GM12878 (cell line): ENCODE results near the gene DSTYK. TPM values are rescaled to one million over a fixed set of nuclear protein-coding genes. Genes with fewer than 3 reads are reported as not detected.
A peak's percentile ranks its signal among the peaks of the same experiment; 100 is the strongest.

ENCODE experiments used
- ATAC-seq: fragments of 200-7000 bp; cut with Tn5 transposase; 3 replicates; pipeline ENCODE4 v1.9.1; 2020; ENCODE audit warnings: mild to moderate bottlenecking, moderate library complexity
- BruUV-seq: library from RNA; stranded (reverse); fragments of 400-500 nt; replicated peaks from 2 replicates; lab custom pipeline; 2021; lab: Mats Ljungman, UMichigan
- CTCF ChIA-PET: fragments of 300-600 bp; sonication (Branson Sonifier 250); formaldehyde crosslinking; extraction: SDS; loops from one replicate; lab custom pipeline; 2021; ENCODE audit warnings: inconsistent platforms; lab: Yijun Ruan, JAX
- POLR2A ChIA-PET: fragments of 350-600 bp; formaldehyde crosslinking; extraction: SDS; loops from one replicate; lab custom pipeline; 2021; ENCODE audit warnings: inconsistent platforms; lab: Charles Lee
- RAD21 ChIA-PET: fragments of 300-600 bp; sonication (Branson Sonifier 250); formaldehyde crosslinking; loops from one replicate; lab custom pipeline; 2023; ENCODE audit warnings: antibody characterized with exemption; ENCODE audit not compliant: unreplicated experiment; lab: Charles Lee
- SMC1A ChIA-PET: fragments of 300-600 bp; sonication (Branson Sonifier 250); formaldehyde crosslinking; loops from one replicate; lab custom pipeline; 2023; ENCODE audit not compliant: unreplicated experiment, uncharacterized antibody; lab: Charles Lee
- DNase-seq: peaks from one replicate; pipeline ENCODE4 v3.0.0-alpha.2; 2011; ENCODE audit warnings: low read depth, low spot score
- FAIRE-seq: peaks from 3 replicates; lab custom pipeline; 2011; peaks lifted over from hg19 to GRCh38; lab: Jason Lieb, UNC
- H2AFZ ChIP-seq: 2 replicates; pipeline ENCODE4 v1.6.0; 2011; ENCODE audit warnings: low read depth, low read length, control low read depth; ENCODE audit not compliant: control insufficient read depth
- H3K27ac ChIP-seq: 2 replicates; pipeline ENCODE4 v1.5.1; 2011; ENCODE audit warnings: control low read depth; ENCODE audit not compliant: control insufficient read depth, insufficient read depth
- H3K27me3 ChIP-seq, 2 experiments: replicated peaks in 1 of 2; 2 replicates each; pipeline versions ENCODE4 v1.6.0 to v1.6.1; 2011; ENCODE audit warnings: low read length in 1 of 2; ENCODE audit not compliant: control insufficient read depth in 2 of 2, insufficient read depth in 2 of 2
- H3K36me3 ChIP-seq, 2 experiments: 2 replicates each; pipeline ENCODE4 v1.5.1; 2011; ENCODE audit warnings: low read length in 1 of 2; ENCODE audit not compliant: control insufficient read depth in 2 of 2, insufficient read depth in 2 of 2
- H3K4me1 ChIP-seq: 2 replicates; pipeline ENCODE4 v1.6.1; 2011; ENCODE audit warnings: mild to moderate bottlenecking, low read length, moderate library complexity, mixed read lengths; ENCODE audit not compliant: control insufficient read depth, insufficient read depth
- H3K4me2 ChIP-seq: 2 replicates; pipeline ENCODE4 v1.6.0; 2011; ENCODE audit warnings: control low read depth; ENCODE audit not compliant: control insufficient read depth, insufficient read depth
- H3K4me3 ChIP-seq: fragments of 200-600 bp; sonication (generic); 2 replicates; pipeline ENCODE4 v1.5.1; 2016
- H3K79me2 ChIP-seq: 2 replicates; pipeline ENCODE4 v1.6.0; 2011; ENCODE audit warnings: low read length; ENCODE audit not compliant: control insufficient read depth, insufficient read depth
- H3K9ac ChIP-seq: 2 replicates; pipeline ENCODE4 v1.8.0; 2011; ENCODE audit warnings: low read length, control low read depth, mixed read lengths; ENCODE audit not compliant: control insufficient read depth, insufficient read depth
- H3K9me3 ChIP-seq: replicated peaks from 3 replicates; pipeline ENCODE4 v1.5.1; 2011; ENCODE audit warnings: mild to moderate bottlenecking, low read length; ENCODE audit not compliant: control insufficient read depth, insufficient read depth
- H4K20me1 ChIP-seq: 2 replicates; pipeline ENCODE4 v1.6.0; 2011; ENCODE audit not compliant: control insufficient read depth, insufficient read depth
- BMI1 ChIP-seq: fragments of 450-650 bp; IDR thresholded peaks from 2 replicates; pipeline ENCODE4 v1.6.1; 2016; ENCODE audit warnings: mild to moderate bottlenecking, moderate library complexity, borderline replicate concordance
- CHD4 ChIP-seq: fragments of 200-600 bp; sonication (generic); IDR thresholded peaks from 2 replicates; pipeline ENCODE4 v1.6.1; 2016; ENCODE audit warnings: mild to moderate bottlenecking
- CREM ChIP-seq: IDR thresholded peaks from 2 replicates; pipeline ENCODE4 v1.6.1; 2014; ENCODE audit warnings: antibody characterized with exemption, low read depth
- LARP7 ChIP-seq: fragments of 450-650 bp; IDR thresholded peaks from 2 replicates; pipeline ENCODE4 v1.6.1; 2017; ENCODE audit warnings: mild to moderate bottlenecking
- MAX ChIP-seq: IDR thresholded peaks from 2 replicates; pipeline ENCODE4 v1.6.1; 2012; ENCODE audit warnings: low read depth, low read length, improper control_type of control experiment
- MTA2 ChIP-seq: fragments of 450-650 bp; IDR thresholded peaks from 2 replicates; pipeline ENCODE4 v1.6.1; 2016; ENCODE audit warnings: low read depth, mild to moderate bottlenecking, moderate library complexity
- NR2C1 ChIP-seq: fragments of 450-650 bp; IDR thresholded peaks from 2 replicates; pipeline ENCODE4 v1.6.1; 2017; ENCODE audit warnings: antibody characterized with exemption, mild to moderate bottlenecking, moderate library complexity
- SPI1 ChIP-seq: IDR thresholded peaks from 2 replicates; pipeline ENCODE4 v1.6.1; 2011; ENCODE audit warnings: low read depth, mild to moderate bottlenecking, low read length, moderate library complexity, borderline replicate concordance; ENCODE audit not compliant: insufficient read depth
- YY1 ChIP-seq: IDR thresholded peaks from 2 replicates; pipeline ENCODE4 v1.6.1; 2011; ENCODE audit warnings: low read depth, mild to moderate bottlenecking, low read length
- WGBS: methylation state at CpG from one replicate; pipeline ENCODE4 v1.1.6; 2016; ENCODE audit warnings: low lambda C conversion rate; ENCODE audit not compliant: insufficient replicate concordance, insufficient coverage; ENCODE audit errors: missing lambda C conversion rate; 5-methylcytosine and 5-hydroxymethylcytosine counted together
- in situ Hi-C: fragments of 300-500 bp; cut with MboI; formaldehyde crosslinking; loops from 9 replicates; pipeline ENCODE4 v1.14.3; 2018; ENCODE audit warnings: mixed read lengths
- intact Hi-C: fragments of 100-400 bp; cut with micrococcal nuclease; formaldehyde crosslinking; loops from one replicate; pipeline ENCODE4 v1.14.2; 2022; ENCODE audit not compliant: unreplicated experiment
- polyA plus RNA-seq, 11 experiments: library from polyadenylated mRNA; depleted of rRNA in 4 of 11; unstranded in 6 of 11; stranded (reverse) in 5 of 11; fragments of >200 nt; fragmentation: Nextera tagmentation in 4 of 11; fragmentation: Illumina TruSeq in 1 of 11; extraction: Ambion mirVana in 4 of 11; extraction: Trizol in 1 of 11; gene quantifications; 1 replicate in 1 of 11; 2 replicates in 10 of 11; pipeline versions ENCODE4 v1.2.1 to v1.2.3, GENCODE V29; 2011 to 2016; ENCODE audit warnings: inconsistent platforms in 2 of 11, missing spikeins in 2 of 11, low read depth in 1 of 11
- total RNA-seq, 4 experiments: library from RNA; depleted of rRNA in 3 of 4; stranded (reverse); fragments of >200 nt in 3 of 4; fragmentation: Illumina TruSeq in 1 of 4; extraction: Trizol in 1 of 4; gene quantifications; 2 replicates each; pipeline versions ENCODE4 v1.2.1 to v1.2.3, GENCODE V29; 2013 to 2021
- TF ChIP-seq, protein P1 (sequence below): fragments of 450-650 bp; IDR thresholded peaks from 2 replicates; pipeline ENCODE4 v1.6.1; 2016; ENCODE audit warnings: mild to moderate bottlenecking

DSTYK gene
- total and polyA plus RNA-seq, 10 of the 15 experiments (the other 5 are each of a cell fraction or from before 2014, with no cell fraction given), result 2.7 to 5.5 (median 3.6) TPM

- TF ChIP-seq BMI1 (0 out of 2 replicates have a peak, but pooled peaks have one; percentile 44), CHD4 (no peak), MAX (0 out of 2 replicates have a peak, but pooled peaks have one; percentile 20), SPI1 (peak; percentile 80), YY1 (peak; percentile 93), LARP7 (peak; percentile 87)
- TF ChIP-seq, protein P1, sequence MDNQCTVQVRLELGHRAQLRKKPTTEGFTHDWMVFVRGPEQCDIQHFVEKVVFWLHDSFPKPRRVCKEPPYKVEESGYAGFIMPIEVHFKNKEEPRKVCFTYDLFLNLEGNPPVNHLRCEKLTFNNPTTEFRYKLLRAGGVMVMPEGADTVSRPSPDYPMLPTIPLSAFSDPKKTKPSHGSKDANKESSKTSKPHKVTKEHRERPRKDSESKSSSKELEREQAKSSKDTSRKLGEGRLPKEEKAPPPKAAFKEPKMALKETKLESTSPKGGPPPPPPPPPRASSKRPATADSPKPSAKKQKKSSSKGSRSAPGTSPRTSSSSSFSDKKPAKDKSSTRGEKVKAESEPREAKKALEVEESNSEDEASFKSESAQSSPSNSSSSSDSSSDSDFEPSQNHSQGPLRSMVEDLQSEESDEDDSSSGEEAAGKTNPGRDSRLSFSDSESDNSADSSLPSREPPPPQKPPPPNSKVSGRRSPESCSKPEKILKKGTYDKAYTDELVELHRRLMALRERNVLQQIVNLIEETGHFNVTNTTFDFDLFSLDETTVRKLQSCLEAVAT, result peak; percentile 78; the same call in 1 of the 2 replicates
These were observed 89.6 kb downstream of the DSTYK start, which contains the start of gene RBBP5 (continued) for GRCh38 chr1:205121660-205122488.

GRCh38 chr1:205118752-205119151, 92.8 kb downstream of the DSTYK start:
- Histone ChIP-seq H3K9me3 (no peaks in the 10 kb centered on the region), H2AFZ (no peak overlapping the region), H3K27ac (no peak overlapping the region), H3K79me2 (peaks cover 32% of the 10 kb centered on the region), H3K36me3 (peaks cover 0 to 3% of the 10 kb centered on the region in 2 experiments; a peak in 1 of 4 replicates), H3K27me3 (no peaks in the 10 kb centered on the region), H3K4me1 (no peaks in the 10 kb centered on the region; the same call in 1 of the 2 replicates), H3K4me2 (no peak overlapping the region), H4K20me1 (no peaks in the 10 kb centered on the region), H3K9ac (no peak overlapping the region), H3K4me3 (no peak overlapping the region)
- ChIA-PET POLR2A (no interaction called here), SMC1A (no interaction called here), CTCF (interaction anchor here (0.6 to 11.3 kb wide), 3 partner anchors 21 to 137 kb away, joined by 4 to 88 read pairs (median 4); no protein-coding TSS in a partner anchor), RAD21 (interaction anchor here (1.1 kb wide), 1 partner anchor 137 kb away, joined by 3 read pairs; no protein-coding TSS in a partner anchor)
- in situ Hi-C loops (no loop called here), intact Hi-C loops (no loop called here)
- BruUV-seq, result no TSS peak
- FAIRE-seq (no peak), ATAC-seq (no peak), DNase-seq (no peak)
- TF ChIP-seq CREM (no peak), MTA2 (0 out of 2 replicates have a peak, but pooled peaks have one; percentile 10), NR2C1 (no peak)
- 73% methylated on average over 2 of the region's 2 CpGs for WGBS
